ENCODE data around the gene UNC13D. TPM values are rescaled to one million over a fixed set of nuclear protein-coding genes. Genes with fewer than 3 reads are reported as not detected.
"Not testable (repeated sequence)": the region's sequence is repeated elsewhere in the genome, so short reads cannot be mapped to it uniquely, and the experiment has no call there.

Gene UNC13D
- polyA plus RNA-seq, 4 donors: 4.1 to 7.7 (median 5.7) TPM

- no peak for DNase-seq (ENCODE audit: low read depth in 4 of 4, low spot score in 2 of 4)
Observed at GRCh38 chr17:75822800-75823166, 21.4 kb downstream of the UNC13D start.

- no peak for DNase-seq (ENCODE audit: low read depth in 4 of 4, low spot score in 2 of 4)
Observed at GRCh38 chr17:75822119-75822799, 21.9 kb downstream of the UNC13D start.

- no peak for DNase-seq (ENCODE audit: low read depth in 4 of 4, low spot score in 2 of 4)
Observed at GRCh38 chr17:75821552-75821951, 22.7 kb downstream of the UNC13D start.

- no peak for DNase-seq (ENCODE audit: low read depth in 4 of 4, low spot score in 2 of 4)
Observed at GRCh38 chr17:75820094-75821080, 23.8 kb downstream of the UNC13D start.

GRCh38 chr17:75819678-75820077 is 24.5 kb downstream of the UNC13D start:
- DNase-seq (ENCODE audit: low read depth in 4 of 4, low spot score in 2 of 4): no peak

GRCh38 chr17:75819116-75819515 is 25.1 kb downstream of the UNC13D start:
- no peak for DNase-seq (ENCODE audit: low read depth in 4 of 4, low spot score in 2 of 4)

- DNase-seq (ENCODE audit: low read depth in 4 of 4, low spot score in 2 of 4): no peak
Observed at GRCh38 chr17:75818326-75818885, 25.8 kb downstream of the UNC13D start.

- DNase-seq (ENCODE audit: low read depth in 4 of 4, low spot score in 2 of 4): no peak
Observed at GRCh38 chr17:75817571-75817970, 26.6 kb downstream of the UNC13D start.

GRCh38 chr17:75816693-75817092 is 27.5 kb downstream of the UNC13D start:
- DNase-seq (ENCODE audit: low read depth in 4 of 4, low spot score in 2 of 4): no peak

GRCh38 chr17:75815399-75815798 is 28.8 kb downstream of the UNC13D start:
- DNase-seq (ENCODE audit: low read depth in 4 of 4, low spot score in 2 of 4): no peak

GRCh38 chr17:75814900-75815373 is 29.3 kb downstream of the UNC13D start:
- no peak for DNase-seq (ENCODE audit: low read depth in 4 of 4, low spot score in 2 of 4)

- no peak for DNase-seq (ENCODE audit: low read depth in 4 of 4, low spot score in 2 of 4)
Observed at GRCh38 chr17:75814021-75814395, 30.2 kb downstream of the UNC13D start.

GRCh38 chr17:75813081-75814020 is 30.9 kb downstream of the UNC13D start:
- DNase-seq (ENCODE audit: low read depth in 4 of 4, low spot score in 2 of 4): no peak

GRCh38 chr17:75812096-75813013 is 31.8 kb downstream of the UNC13D start:
- no peak for DNase-seq (ENCODE audit: low read depth in 4 of 4, low spot score in 2 of 4)

GRCh38 chr17:75811174-75811573 is 33.0 kb downstream of the UNC13D start:
- no peak for DNase-seq (ENCODE audit: low read depth in 4 of 4, low spot score in 2 of 4)

- not testable (repeated sequence) for DNase-seq (ENCODE audit: low read depth in 4 of 4, low spot score in 2 of 4)
Observed at GRCh38 chr17:75810756-75811155, 33.4 kb downstream of the UNC13D start.

- DNase-seq (ENCODE audit: low read depth in 4 of 4, low spot score in 2 of 4): no peak
Observed at GRCh38 chr17:75810216-75810615, 34.0 kb downstream of the UNC13D start.

GRCh38 chr17:75809631-75810111 is 34.5 kb downstream of the UNC13D start:
- no peak for DNase-seq (ENCODE audit: low read depth in 4 of 4, low spot score in 2 of 4)

Data from left renal cortex interstitium (tissue), 4 donors.